SK-N-SH treated with all-trans-retinoic acid at 6 μM for 48 hours (cell line): ENCODE results near the gene HOATZ.

ENCODE experiments used
- ATAC-seq: fragments of 200-7000 bp; cut with Tn5 transposase; 3 replicates; pipeline ENCODE4 v1.9.1; 2020; ENCODE audit warnings: mild to moderate bottlenecking, moderate library complexity
- ARNTL ChIP-seq: fragments of 450-650 bp; formaldehyde crosslinking; IDR thresholded peaks from 2 replicates; pipeline ENCODE4 v1.5.0; 2020; ENCODE audit warnings: low read depth, mild to moderate bottlenecking, moderate library complexity, borderline replicate concordance
- CREB5 ChIP-seq: fragments of 250-450 bp; sonication (Bioruptor Pico); IDR thresholded peaks from 2 replicates; pipeline ENCODE4 v1.5.1; 2020; ENCODE audit warnings: low read depth, mild to moderate bottlenecking, moderate library complexity
- CSDC2 ChIP-seq: fragments of 250-450 bp; sonication (Bioruptor Pico); IDR thresholded peaks from 2 replicates; pipeline ENCODE4 v1.5.0; 2020; ENCODE audit warnings: mild to moderate bottlenecking, moderate library complexity
- CSRNP3 ChIP-seq: fragments of 250-450 bp; sonication (Bioruptor Pico); IDR thresholded peaks from 2 replicates; pipeline ENCODE4 v1.5.1; 2021; ENCODE audit warnings: mild to moderate bottlenecking, moderate library complexity
- GLIS3 ChIP-seq: fragments of 250-450 bp; sonication (Bioruptor Pico); IDR thresholded peaks from 2 replicates; pipeline ENCODE4 v1.5.0; 2020; ENCODE audit warnings: mild to moderate bottlenecking, moderate library complexity
- ISL1 ChIP-seq: fragments of 250-450 bp; sonication (Bioruptor Pico); IDR thresholded peaks from 2 replicates; pipeline ENCODE4 v2.1.2; 2022; ENCODE audit warnings: mild to moderate bottlenecking, moderate library complexity
- OSR1 ChIP-seq: fragments of 250-450 bp; sonication (Bioruptor Pico); IDR thresholded peaks from 2 replicates; pipeline ENCODE4 v1.8.0; 2022; ENCODE audit warnings: moderate library complexity, mild to moderate bottlenecking, inconsistent platforms
- PATZ1 ChIP-seq: fragments of 250-450 bp; sonication (Bioruptor Pico); IDR thresholded peaks from 2 replicates; pipeline ENCODE4 v1.8.0; 2020; ENCODE audit warnings: mild to moderate bottlenecking, moderate library complexity, borderline replicate concordance
- POU6F1 ChIP-seq: fragments of 250-450 bp; sonication (Bioruptor Pico); IDR thresholded peaks from 2 replicates; pipeline ENCODE4 v1.8.0; 2021; ENCODE audit warnings: low read depth, mild to moderate bottlenecking, moderate library complexity, borderline replicate concordance
- PPARA ChIP-seq: fragments of 250-450 bp; sonication (Bioruptor Pico); IDR thresholded peaks from 2 replicates; pipeline ENCODE4 v1.5.0; 2020; ENCODE audit warnings: mild to moderate bottlenecking, borderline replicate concordance
- RARB ChIP-seq: fragments of 250-450 bp; sonication (Bioruptor Pico); IDR thresholded peaks from 2 replicates; pipeline ENCODE4 v1.8.0; 2021; ENCODE audit warnings: mild to moderate bottlenecking, moderate library complexity
- SNAI2 ChIP-seq: fragments of 250-450 bp; sonication (Bioruptor Pico); IDR thresholded peaks from 2 replicates; pipeline ENCODE4 v1.5.0; 2020; ENCODE audit warnings: mild to moderate bottlenecking, moderate library complexity
- TCF4 ChIP-seq: fragments of 250-450 bp; sonication (Bioruptor Pico); IDR thresholded peaks from 2 replicates; pipeline ENCODE4 v1.8.0; 2021; ENCODE audit warnings: mild to moderate bottlenecking, moderate library complexity, borderline replicate concordance
- TOX ChIP-seq: fragments of 250-450 bp; sonication (Bioruptor Pico); IDR thresholded peaks from 2 replicates; pipeline ENCODE4 v1.8.0; 2021; ENCODE audit warnings: mild to moderate bottlenecking, moderate library complexity, borderline replicate concordance
- TSHZ2 ChIP-seq: fragments of 250-450 bp; sonication (Bioruptor Pico); IDR thresholded peaks from 2 replicates; pipeline ENCODE4 v1.5.0; 2020; ENCODE audit warnings: mild to moderate bottlenecking, moderate library complexity
- ZC3H10 ChIP-seq: fragments of 250-450 bp; sonication (Bioruptor Pico); IDR thresholded peaks from 2 replicates; pipeline ENCODE4 v1.5.1; 2021; ENCODE audit warnings: mild to moderate bottlenecking, moderate library complexity
- ZFP3 ChIP-seq: fragments of 250-450 bp; sonication (Bioruptor Pico); IDR thresholded peaks from 2 replicates; pipeline ENCODE4 v1.5.0; 2020; ENCODE audit warnings: mild to moderate bottlenecking, moderate library complexity
- ZFP30 ChIP-seq: fragments of 450-650 bp; formaldehyde crosslinking; IDR thresholded peaks from 2 replicates; pipeline ENCODE4 v1.5.0; 2022; ENCODE audit warnings: mild to moderate bottlenecking, moderate library complexity
- ZNF565 ChIP-seq: fragments of 450-650 bp; formaldehyde crosslinking; conservative IDR thresholded peaks from 2 replicates; pipeline ENCODE4 v1.5.0; 2020; ENCODE audit warnings: low read depth, mild to moderate bottlenecking, moderate library complexity
- ZNF8 ChIP-seq: fragments of 450-650 bp; formaldehyde crosslinking; IDR thresholded peaks from 2 replicates; pipeline ENCODE4 v1.5.0; 2020; ENCODE audit warnings: mild to moderate bottlenecking, moderate library complexity

HOATZ gene

GRCh38 chr11:111524056-111524455 lies 9.5 kb downstream of the HOATZ start:
- TF ChIP-seq CSRNP3 (CRISPR knock-in tag), result no peak
- TF ChIP-seq, all 23 proteins: peak for 0

GRCh38 chr11:111525456-111525855 lies 10.9 kb downstream of the HOATZ start:
- no peak for ATAC-seq
- TF ChIP-seq CREB5 (CRISPR knock-in tag) (no peak), ZC3H10 (CRISPR knock-in tag) (no peak), PPARA (CRISPR knock-in tag) (no peak), CSRNP3 (CRISPR knock-in tag) (no peak), OSR1 (CRISPR knock-in tag) (no peak), ZFP30 (no peak), ZFP3 (CRISPR knock-in tag) (no peak), POU6F1 (CRISPR knock-in tag) (no peak), TOX (CRISPR knock-in tag) (no peak), RARB (CRISPR knock-in tag) (no peak), PATZ1 (CRISPR knock-in tag) (no peak), SNAI2 (no peak), ZNF565 (CRISPR knock-in tag) (no peak), ARNTL (no peak)

More at GRCh38 chr11:111524056-111524455, 9.5 kb downstream of the HOATZ start:
- no peak for ATAC-seq

GRCh38 chr11:111526501-111526900 lies 11.9 kb downstream of the HOATZ start:
- TF ChIP-seq ISL1 (0 out of 2 replicates have a peak, but pooled peaks have one; percentile 45), CSDC2 (CRISPR knock-in tag) (no peak), CREB5 (CRISPR knock-in tag) (0 out of 2 replicates have a peak, but pooled peaks have one; percentile 31)
- peak; percentile 82 for ATAC-seq

GRCh38 chr11:111527279-111527678 lies 12.7 kb downstream of the HOATZ start:
- ATAC-seq, result no peak
- TF ChIP-seq TSHZ2, result no peak
- TF ChIP-seq TOX (CRISPR knock-in tag), result no peak
- no peak for TF ChIP-seq TCF4 (CRISPR knock-in tag)
- no peak for TF ChIP-seq ZNF8 (CRISPR knock-in tag)
- TF ChIP-seq PATZ1 (CRISPR knock-in tag), result no peak
- no peak for TF ChIP-seq CSRNP3 (CRISPR knock-in tag)
- TF ChIP-seq ZNF565 (CRISPR knock-in tag), result no peak
- no peak for TF ChIP-seq ZC3H10 (CRISPR knock-in tag)
- TF ChIP-seq GLIS3 (CRISPR knock-in tag), result no peak
- TF ChIP-seq ISL1, result no peak
